Ovary (tissue), 10 donors: ENCODE results near the gene C21orf91. TPM values are rescaled to one million over a fixed set of nuclear protein-coding genes. Genes with fewer than 3 reads are reported as not detected.
A peak's percentile ranks its signal among the peaks of the same experiment; 100 is the strongest.

Experiments used
- DNase-seq, 5 donors: peaks; one replicate each; pipeline ENCODE4 v3.0.0-alpha.2; 2019 to 2020
- H3K27ac ChIP-seq, 2 donors: fragments of 200-600 bp; one replicate each; pipeline versions ENCODE4 v1.5.1 to v1.8.0; 2019 to 2022
- H3K27me3 ChIP-seq: fragments of 200-600 bp; one replicate; pipeline ENCODE4 v1.8.0; 2022
- H3K36me3 ChIP-seq: fragments of 200-600 bp; sonication (generic); one replicate; pipeline ENCODE4 v1.5.1; 2019
- H3K4me1 ChIP-seq: one replicate; pipeline ENCODE4 v1.8.1; 2013; ENCODE audit warnings: mild to moderate bottlenecking, moderate library complexity; ENCODE audit not compliant: insufficient read depth
- H3K4me3 ChIP-seq: fragments of 200-600 bp; sonication (generic); one replicate; pipeline ENCODE4 v1.5.1; 2017
- H3K9me3 ChIP-seq, 2 donors: fragments of 200-600 bp in 1 of 2; sonication (generic) in 1 of 2; one replicate each; pipeline versions ENCODE4 v1.5.1 to v1.8.1; 2013 to 2019; ENCODE audit warnings: mild to moderate bottlenecking in 1 of 2, moderate library complexity in 1 of 2
- CTCF ChIP-seq, 3 donors: fragments of 450-650 bp in 2 of 3; fragments of 200-600 bp in 1 of 3; IDR thresholded peaks; one replicate each; pipeline versions ENCODE4 v1.5.1 to v1.8.0; 2016 to 2022; ENCODE audit warnings: antibody characterized with exemption in 3 of 3, mild to moderate bottlenecking in 1 of 3
- EP300 ChIP-seq: sonication (generic); formaldehyde crosslinking; IDR thresholded peaks from one replicate; pipeline ENCODE4 v1.6.1; 2017; ENCODE audit warnings: antibody characterized with exemption
- POLR2A ChIP-seq: fragments of 450-650 bp; IDR thresholded peaks from one replicate; pipeline ENCODE4 v1.6.1; 2017; ENCODE audit warnings: antibody characterized with exemption, mild to moderate bottlenecking, moderate library complexity
- WGBS, 3 donors: extraction: QIAGEN DNeasy Blood & Tissue Kit in 1 of 3; methylation state at CpG; one replicate each; pipeline versions ENCODE4 v1.1.5 to v1.1.7; 2013 to 2017; 5-methylcytosine and 5-hydroxymethylcytosine counted together
- intact Hi-C, 4 donors: fragments of 100-400 bp; cut with DNase I; formaldehyde crosslinking; loops; one replicate each; pipeline versions ENCODE4 v1.11.0 to v1.15.1; 2022 to 2023
- long read RNA-seq, 3 donors: library from polyadenylated mRNA in 2 of 3; unstranded in 2 of 3; transcript quantifications; one replicate each; pipeline ENCODE4 v2.0.0 and lab custom pipeline, GENCODE V29; 2021 to 2026
- polyA plus RNA-seq, 2 donors: library from polyadenylated mRNA; stranded (reverse); fragments of 200-250 nt in 1 of 2; fragments of 350-450 nt in 1 of 2; fragmentation: Illumina TruSeq in 1 of 2; extraction: RNeasy Lipid Tissue Mini Kit (QIAGEN cat#74804) in 1 of 2; gene quantifications; one replicate each; pipeline ENCODE4 v1.2.3, GENCODE V29; 2013 to 2014
- total RNA-seq, 7 donors: library from RNA; depleted of rRNA in 2 of 7; stranded (reverse); fragments of >200 nt in 2 of 7; fragmentation: NEBNext Ultra II Directional in 3 of 7; extraction: Animal tissue kit (Norgen Biotek cat#: 25700) in 3 of 7; gene quantifications; one replicate each; pipeline versions ENCODE4 v1.1.0 to v1.2.4, GENCODE V29; 2016 to 2023
- donor health status: DM: no; HTN: no; CAD: no; lungs with moderate emphysema.
- donor health status: DM: no; HTN: no; CAD: no.
- donor health status: Bipolar disorder and iron deficiency.
- donor health status: DM: yes; HTN: yes; CAD: no.
- donor health status: DM: no; HTN: no; CAD: no.
- donor health status: DM: yes; HTN: yes; CAD: no.

Gene C21orf91
- total RNA-seq: 10 to 100 TPM in 5 of 7 donors, 1 to 10 TPM in 2; 7.4 to 19.2 (median 15.7) TPM
- 1 to 10 TPM; 5.3 to 8.4 TPM for polyA plus RNA-seq
- long read RNA-seq, donor 1, full-length matches to known transcripts: 12 of 14 reads
- long read RNA-seq, donor 1, partial matches to known transcripts: 1 of 14 reads
- long read RNA-seq, donor 1, other reads (novel, unspliced or antisense): 1 of 14 reads
- long read RNA-seq, donor 2, full-length matches to known transcripts: 2 of 2 reads
- long read RNA-seq, donor 2, partial matches to known transcripts: 0 of 2 reads
- long read RNA-seq, donor 2, other reads (novel, unspliced or antisense): 0 of 2 reads
- long read RNA-seq, donor 3, full-length matches to known transcripts: 14 of 18 reads
- long read RNA-seq, donor 3, partial matches to known transcripts: 1 of 18 reads
- long read RNA-seq, donor 3, other reads (novel, unspliced or antisense): 3 of 18 reads

- Histone ChIP-seq H3K36me3 (no peaks in the 10 kb centered on the region), H3K27ac (peak within 1 kb of the TSS; percentile 82 to 92), H3K9me3 (no peaks in the 10 kb centered on the region), H3K4me3 (peak within 1 kb of the TSS; percentile 86), H3K4me1 (no peaks in the 10 kb centered on the region), H3K27me3 (no peaks in the 10 kb centered on the region)
- peak; percentile 88 to 91 (median 89) for DNase-seq
- TF ChIP-seq EP300 (no peak), CTCF (IDR thresholded peaks at IDR 0.05) (peak in 1 of 3 donors; percentile 29), POLR2A (peak; percentile 53)
- intact Hi-C loops: no loop called here
- 0 to 1% (median 1%) methylated on average over 37 to 78 of the region's 78 CpGs for WGBS, 3 donors
Measured at GRCh38 chr21:17819114-17819876, at the start of gene C21orf91. Gene C21orf91 (minus strand): TSS chr21:17819356. CDS start chr21:17818318, 1,038 bp downstream.

GRCh38 chr21:17866590-17866989 is 47.4 kb upstream of the C21orf91 start:
- H3K27ac ChIP-seq: no peak overlapping the region
- H3K4me1 ChIP-seq: peaks cover 2% of the 10 kb centered on the region
- no peaks in the 10 kb centered on the region for H3K9me3 ChIP-seq
- intact Hi-C loops: no loop called here
- TF ChIP-seq EP300 (no peak), CTCF (IDR thresholded peaks at IDR 0.05) (no peak), POLR2A (no peak)
- no peak overlapping the region for H3K4me3 ChIP-seq
- no peak for DNase-seq
- H3K27me3 ChIP-seq: no peaks in the 10 kb centered on the region
- H3K36me3 ChIP-seq: no peaks in the 10 kb centered on the region
- WGBS, 3 donors: 23 to 48% (median 25%) methylated on average over 2 of the region's 2 CpGs

GRCh38 chr21:17859661-17860060 is 40.5 kb upstream of the C21orf91 start:
- H3K4me3 ChIP-seq: no peak overlapping the region
- H3K4me1 ChIP-seq: no peaks in the 10 kb centered on the region
- intact Hi-C loops: no loop called here
- no peaks in the 10 kb centered on the region for H3K27me3 ChIP-seq
- TF ChIP-seq POLR2A (no peak), EP300 (no peak), CTCF (IDR thresholded peaks at IDR 0.05) (no peak)
- H3K36me3 ChIP-seq: no peaks in the 10 kb centered on the region
- H3K9me3 ChIP-seq: no peaks in the 10 kb centered on the region
- H3K27ac ChIP-seq: no peak overlapping the region
- no peak for DNase-seq
- WGBS, 3 donors: 77 to 85% (median 85%) methylated on average over 1 of the region's 1 CpG

- 88 to 91% (median 91%) methylated on average over 2 of the region's 2 CpGs for WGBS, 3 donors
- no peak overlapping the region for H3K27ac ChIP-seq
- H3K9me3 ChIP-seq: no peaks in the 10 kb centered on the region
- no peak overlapping the region for H3K4me3 ChIP-seq
- DNase-seq: no peak
- intact Hi-C loops: no loop called here
- TF ChIP-seq POLR2A (no peak), CTCF (IDR thresholded peaks at IDR 0.05) (no peak), EP300 (no peak)
- no peaks in the 10 kb centered on the region for H3K27me3 ChIP-seq
- no peaks in the 10 kb centered on the region for H3K36me3 ChIP-seq
- no peaks in the 10 kb centered on the region for H3K4me1 ChIP-seq
Measured at GRCh38 chr21:17858747-17859146, 39.6 kb upstream of the C21orf91 start.
